Keratinocyte (primary cell): Measurements from ENCODE around the gene NDUFA7. TPM values are rescaled to one million over a fixed set of nuclear protein-coding genes. Genes with fewer than 3 reads are reported as not detected.
A peak's percentile ranks its signal among the peaks of the same experiment; 100 is the strongest.

Experiments
- DNase-seq: peaks from one replicate; pipeline ENCODE4 v3.0.0-alpha.2; 2011; ENCODE audit warnings: low read depth, missing footprints, low spot score
- FAIRE-seq: peaks from 2 replicates; lab custom pipeline; 2011; peaks lifted over from hg19 to GRCh38; lab: Jason Lieb, UNC
- H2AFZ ChIP-seq: 2 replicates; pipeline ENCODE4 v1.6.0; 2012; ENCODE audit warnings: low read length, control low read depth, inconsistent platforms; ENCODE audit not compliant: control insufficient read depth
- H3K27ac ChIP-seq: 2 replicates; pipeline ENCODE4 v1.5.1; 2011; ENCODE audit warnings: low read length; ENCODE audit not compliant: control insufficient read depth, insufficient read depth
- H3K27me3 ChIP-seq: 3 replicates; pipeline ENCODE4 v1.6.0; 2011; ENCODE audit warnings: low read length; ENCODE audit not compliant: control insufficient read depth, insufficient read depth; ENCODE audit errors: extremely low read depth
- H3K36me3 ChIP-seq, 2 experiments: 2 replicates in 1 of 2; 3 replicates in 1 of 2; pipeline ENCODE4 v1.5.1; 2011; ENCODE audit warnings: low read length in 2 of 2, mild to moderate bottlenecking in 1 of 2; ENCODE audit not compliant: control insufficient read depth in 2 of 2, insufficient read depth in 2 of 2; ENCODE audit errors: extremely low read depth in 1 of 2
- H3K4me1 ChIP-seq: 3 replicates; pipeline ENCODE4 v1.5.1; 2011; ENCODE audit warnings: low read length; ENCODE audit not compliant: control insufficient read depth, insufficient read depth; ENCODE audit errors: extremely low read depth
- H3K4me2 ChIP-seq: 3 replicates; pipeline ENCODE4 v1.6.0; 2011; ENCODE audit warnings: low read depth, low read length; ENCODE audit not compliant: control insufficient read depth, insufficient read depth; ENCODE audit errors: extremely low read depth
- H3K4me3 ChIP-seq, 3 experiments: fragments of 200-600 bp in 1 of 3; sonication (generic) in 1 of 3; 2 replicates in 2 of 3; 3 replicates in 1 of 3; pipeline ENCODE4 v1.5.1; 2011 to 2016; ENCODE audit warnings: low read length in 3 of 3, mild to moderate bottlenecking in 3 of 3, control low read depth in 2 of 3, inconsistent platforms in 1 of 3, low read depth in 1 of 3, mixed read lengths in 1 of 3, mixed run types in 1 of 3, moderate library complexity in 1 of 3; ENCODE audit not compliant: control insufficient read depth in 2 of 3, insufficient read depth in 2 of 3; ENCODE audit errors: extremely low read depth in 1 of 3
- H3K79me2 ChIP-seq: 2 replicates; pipeline ENCODE4 v1.6.0; 2012; ENCODE audit warnings: low read length; ENCODE audit not compliant: control insufficient read depth, insufficient read depth
- H3K9ac ChIP-seq: 3 replicates; pipeline ENCODE4 v1.6.0; 2011; ENCODE audit warnings: low read length; ENCODE audit not compliant: control insufficient read depth, insufficient read depth; ENCODE audit errors: extremely low read depth
- H3K9me1 ChIP-seq: 3 replicates; pipeline ENCODE4 v1.6.0; 2011; ENCODE audit warnings: low read length; ENCODE audit not compliant: control insufficient read depth, insufficient read depth; ENCODE audit errors: extremely low read depth
- H3K9me3 ChIP-seq: 2 replicates; pipeline ENCODE4 v1.5.1; 2012; ENCODE audit warnings: low read depth, low read length; ENCODE audit not compliant: control insufficient read depth
- H4K20me1 ChIP-seq: 3 replicates; pipeline ENCODE4 v1.6.0; 2011; ENCODE audit warnings: low read length; ENCODE audit not compliant: control insufficient read depth, insufficient read depth; ENCODE audit errors: extremely low read depth
- CTCF ChIP-seq, 3 experiments: IDR thresholded peaks in 1 of 3; conservative IDR thresholded peaks in 1 of 3; optimal IDR thresholded peaks in 1 of 3; 2 replicates in 2 of 3; 3 replicates in 1 of 3; pipeline versions ENCODE3 to v1.5.1; 2011; ENCODE audit warnings: low read length in 3 of 3, mild to moderate bottlenecking in 3 of 3, moderate library complexity in 2 of 3, control low read depth in 1 of 3, inconsistent platforms in 1 of 3; ENCODE audit not compliant: insufficient read depth in 2 of 3; ENCODE audit errors: extremely low read depth in 1 of 3
- EZH2 ChIP-seq: IDR thresholded peaks from one replicate; pipeline ENCODE4 v1.6.1; 2012; ENCODE audit warnings: inconsistent platforms, mild to moderate bottlenecking, low read length, moderate library complexity
- dilution Hi-C: fragments of 300-500 bp; cut with MboI; formaldehyde crosslinking; loops from one replicate; pipeline ENCODE4 v1.7.0; 2020; ENCODE audit warnings: low sequenced_read_pairs; ENCODE audit not compliant: extremely low pct_ligation_motif_present
- polyA plus RNA-seq, 5 experiments: library from polyadenylated mRNA; depleted of rRNA in 3 of 5; stranded (reverse) in 3 of 5; stranded (forward) in 1 of 5; unstranded in 1 of 5; fragments of >200 nt; gene quantifications; 1 replicate in 1 of 5; 2 replicates in 3 of 5; 3 replicates in 1 of 5; pipeline versions ENCODE4 v1.2.1 to v1.2.3, GENCODE V29; 2011 to 2012; ENCODE audit warnings: missing spikeins in 2 of 5, low read depth in 1 of 5, low replicate concordance in 1 of 5

NDUFA7 gene
- polyA plus RNA-seq, 1 donor (not counting 4 experiments of a cell fraction or from before 2014, with no cell fraction given): 59.2 TPM

GRCh38 chr19:8333767-8334457, 12.7 kb upstream of the NDUFA7 start:
- no peak for FAIRE-seq
- H3K27ac ChIP-seq: no peak overlapping the region
- no peaks in the 10 kb centered on the region for H4K20me1 ChIP-seq
- peaks cover 8% of the 10 kb centered on the region for H3K4me1 ChIP-seq
- H3K9ac ChIP-seq: no peak overlapping the region
- dilution Hi-C loops: no loop called here
- no peaks in the 10 kb centered on the region for H3K9me3 ChIP-seq
- no peaks in the 10 kb centered on the region for H3K36me3 ChIP-seq
- no peaks in the 10 kb centered on the region for H3K9me1 ChIP-seq
- no peak for DNase-seq
- no peaks in the 10 kb centered on the region for H3K79me2 ChIP-seq
- H3K4me3 ChIP-seq: peak overlapping the region in 1 of 3 experiments; percentile 13
- H2AFZ ChIP-seq: no peak overlapping the region
- peaks cover 19% of the 10 kb centered on the region for H3K27me3 ChIP-seq
- TF ChIP-seq CTCF (optimal IDR thresholded peaks at IDR 0.05 in 1 of 3, IDR thresholded peaks at IDR 0.05 in 1 of 3, conservative IDR thresholded peaks at IDR 0.05 in 1 of 3; ENCODE audit: extremely low read depth in 1 of 3, insufficient read depth in 2 of 3, low read length in 3 of 3) (no peak), EZH2 (peak; percentile 90)
- peak overlapping the region; percentile 60 for H3K4me2 ChIP-seq

GRCh38 chr19:8332976-8333766, 12.0 kb upstream of the NDUFA7 start:
- Histone ChIP-seq H3K9ac (no peak overlapping the region), H2AFZ (no peak overlapping the region), H4K20me1 (no peaks in the 10 kb centered on the region), H3K36me3 (no peaks in the 10 kb centered on the region), H3K79me2 (no peaks in the 10 kb centered on the region), H3K27me3 (peaks cover 19% of the 10 kb centered on the region), H3K4me2 (no peak overlapping the region), H3K27ac (no peak overlapping the region), H3K9me3 (no peaks in the 10 kb centered on the region), H3K4me3 (no peak overlapping the region), H3K4me1 (peaks cover 8% of the 10 kb centered on the region), H3K9me1 (no peaks in the 10 kb centered on the region)
- FAIRE-seq (no peak), DNase-seq (no peak)
- TF ChIP-seq EZH2 (no peak), CTCF (optimal IDR thresholded peaks at IDR 0.05 in 1 of 3, IDR thresholded peaks at IDR 0.05 in 1 of 3, conservative IDR thresholded peaks at IDR 0.05 in 1 of 3; ENCODE audit: extremely low read depth in 1 of 3, insufficient read depth in 2 of 3, low read length in 3 of 3) (no peak)
- dilution Hi-C loops: no loop called here
